ENCODE measurements around the gene PJVK. TPM values are rescaled to one million over a fixed set of nuclear protein-coding genes. Genes with fewer than 3 reads are reported as not detected.

Gene PJVK
- total RNA-seq, 2 donors from 2014 or later: 5.5 to 6.3 TPM

GRCh38 chr2:178478439-178479274, 27.5 kb downstream of the PJVK start, which contains the start of gene FKBP7:
Gene FKBP7 (minus strand): TSS chr2:178478600. CDS start chr2:178478499, 101 bp downstream.
- TF ChIP-seq, protein P1, sequence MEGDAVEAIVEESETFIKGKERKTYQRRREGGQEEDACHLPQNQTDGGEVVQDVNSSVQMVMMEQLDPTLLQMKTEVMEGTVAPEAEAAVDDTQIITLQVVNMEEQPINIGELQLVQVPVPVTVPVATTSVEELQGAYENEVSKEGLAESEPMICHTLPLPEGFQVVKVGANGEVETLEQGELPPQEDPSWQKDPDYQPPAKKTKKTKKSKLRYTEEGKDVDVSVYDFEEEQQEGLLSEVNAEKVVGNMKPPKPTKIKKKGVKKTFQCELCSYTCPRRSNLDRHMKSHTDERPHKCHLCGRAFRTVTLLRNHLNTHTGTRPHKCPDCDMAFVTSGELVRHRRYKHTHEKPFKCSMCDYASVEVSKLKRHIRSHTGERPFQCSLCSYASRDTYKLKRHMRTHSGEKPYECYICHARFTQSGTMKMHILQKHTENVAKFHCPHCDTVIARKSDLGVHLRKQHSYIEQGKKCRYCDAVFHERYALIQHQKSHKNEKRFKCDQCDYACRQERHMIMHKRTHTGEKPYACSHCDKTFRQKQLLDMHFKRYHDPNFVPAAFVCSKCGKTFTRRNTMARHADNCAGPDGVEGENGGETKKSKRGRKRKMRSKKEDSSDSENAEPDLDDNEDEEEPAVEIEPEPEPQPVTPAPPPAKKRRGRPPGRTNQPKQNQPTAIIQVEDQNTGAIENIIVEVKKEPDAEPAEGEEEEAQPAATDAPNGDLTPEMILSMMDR (conservative IDR thresholded peaks at IDR 0.05): peak; percentile 79
- Mint-ChIP-seq H3K4me3 (peak within 1 kb of the TSS; percentile 87), H3K27ac (peak within 1 kb of the TSS; percentile 97), H3K9me3 (no peaks in the 10 kb centered on the region), H3K4me1 (peaks cover 18% of the 10 kb centered on the region), H3K36me3 (ENCODE audit: low read depth) (no peaks in the 10 kb centered on the region), H3K27me3 (ENCODE audit: insufficient read depth) (peaks cover 3% of the 10 kb centered on the region)
- H3K4me3 ChIP-seq (ENCODE audit: low read length): peak within 1 kb of the TSS; percentile 91
- H3K4me1 ChIP-seq (ENCODE audit: control insufficient read depth, insufficient read depth, low read length): no peaks in the 10 kb centered on the region
- WGBS, 2 experiments (ENCODE audit: insufficient coverage in 1 of 2, insufficient read length in 1 of 2): 2% methylated on average over 31 to 56 of the region's 56 CpGs
- H3K36me3 ChIP-seq (ENCODE audit: control insufficient read depth, insufficient read depth, low read length): no peaks in the 10 kb centered on the region
- H3K27ac ChIP-seq (ENCODE audit: low read depth, low read length): peak within 1 kb of the TSS; percentile 90
- peak; percentile 93 for DNase-seq
- peak within 1 kb of the TSS; percentile 83 for H3K9ac ChIP-seq (ENCODE audit: extremely low read depth, low read length, poor library complexity, severe bottlenecking)
- H3K27me3 ChIP-seq (ENCODE audit: control insufficient read depth, insufficient read depth, low read length, poor library complexity, severe bottlenecking): no peaks in the 10 kb centered on the region
- no peaks in the 10 kb centered on the region for H3K9me3 ChIP-seq (ENCODE audit: control insufficient read depth, low read length)

DNA sequence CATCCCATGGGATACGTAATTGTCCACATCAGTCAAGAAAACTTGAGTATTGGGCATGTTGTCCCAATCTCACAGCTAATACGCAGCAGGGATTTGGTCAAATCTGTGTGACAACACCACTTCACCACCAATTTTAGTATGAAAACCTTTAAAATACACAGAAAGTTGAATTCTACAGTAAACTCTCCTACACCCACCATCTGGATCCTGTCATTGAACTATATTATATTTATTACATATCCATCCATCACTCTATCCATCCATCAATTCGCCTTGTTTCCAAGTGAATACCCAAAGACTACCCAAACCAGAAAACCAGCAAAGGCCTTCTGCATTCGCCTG, 28.1 kb downstream of the PJVK start:
- no peaks in the 10 kb centered on the region for H3K4me1 ChIP-seq (ENCODE audit: control insufficient read depth, insufficient read depth, low read length)
- H3K4me3 Mint-ChIP-seq: peak overlapping the region; percentile 87
- H3K4me1 Mint-ChIP-seq: peaks cover 18% of the 10 kb centered on the region
- peaks cover 3% of the 10 kb centered on the region for H3K27me3 Mint-ChIP-seq (ENCODE audit: insufficient read depth)
- H3K9me3 ChIP-seq (ENCODE audit: control insufficient read depth, low read length): no peaks in the 10 kb centered on the region
- H3K27me3 ChIP-seq (ENCODE audit: control insufficient read depth, insufficient read depth, low read length, poor library complexity, severe bottlenecking): no peaks in the 10 kb centered on the region
- TF ChIP-seq, protein P1 (conservative IDR thresholded peaks at IDR 0.05): peak; percentile 18
- H3K27ac Mint-ChIP-seq: peak overlapping the region; percentile 97
- H3K36me3 Mint-ChIP-seq (ENCODE audit: low read depth): no peaks in the 10 kb centered on the region
- H3K9me3 Mint-ChIP-seq: no peaks in the 10 kb centered on the region
- DNase-seq: no peak
- no peak overlapping the region for H3K27ac ChIP-seq (ENCODE audit: low read depth, low read length)
- H3K4me3 ChIP-seq (ENCODE audit: low read length): peak overlapping the region; percentile 91
- H3K36me3 ChIP-seq (ENCODE audit: control insufficient read depth, insufficient read depth, low read length): no peaks in the 10 kb centered on the region
- WGBS, 2 experiments (ENCODE audit: insufficient coverage in 1 of 2, insufficient read length in 1 of 2): 65 to 68% methylated on average over 3 to 4 of the region's 4 CpGs
- H3K9ac ChIP-seq (ENCODE audit: extremely low read depth, low read length, poor library complexity, severe bottlenecking): no peak overlapping the region

DNA sequence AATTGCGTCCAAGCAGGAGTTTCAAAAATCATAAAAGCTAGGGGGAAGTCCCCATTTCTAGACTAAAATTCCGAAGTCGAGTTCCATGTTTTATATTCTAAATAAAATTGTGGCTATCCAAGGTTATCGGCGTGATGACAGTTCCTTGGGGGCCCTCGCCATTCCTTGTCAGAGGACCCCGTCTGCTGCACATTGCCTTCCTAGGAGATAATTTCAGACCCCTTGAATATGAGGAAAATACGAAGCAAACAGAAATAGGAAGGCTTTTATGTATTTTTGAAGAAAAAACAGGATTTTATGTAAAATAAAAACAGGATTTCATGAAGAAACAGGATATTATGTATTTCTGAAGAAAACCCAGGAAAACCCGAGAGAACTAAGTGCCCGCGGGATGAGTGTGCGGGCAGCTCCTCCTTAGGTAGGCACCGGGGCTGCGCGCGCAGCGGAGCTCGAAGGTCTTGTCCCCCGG, 28.6 kb downstream of the PJVK start:
- WGBS, 2 experiments (ENCODE audit: insufficient coverage in 1 of 2, insufficient read length in 1 of 2): 25 to 33% methylated on average over 15 to 19 of the region's 19 CpGs
- Histone ChIP-seq H3K27me3 (ENCODE audit: control insufficient read depth, insufficient read depth, low read length, poor library complexity, severe bottlenecking) (no peaks in the 10 kb centered on the region), H3K9ac (ENCODE audit: extremely low read depth, low read length, poor library complexity, severe bottlenecking) (peak overlapping the region; percentile 23), H3K9me3 (ENCODE audit: control insufficient read depth, low read length) (no peaks in the 10 kb centered on the region), H3K36me3 (ENCODE audit: control insufficient read depth, insufficient read depth, low read length) (no peaks in the 10 kb centered on the region), H3K4me3 (ENCODE audit: low read length) (peak overlapping the region; percentile 84), H3K27ac (ENCODE audit: low read depth, low read length) (peak overlapping the region; percentile 71), H3K4me1 (ENCODE audit: control insufficient read depth, insufficient read depth, low read length) (no peaks in the 10 kb centered on the region)
- H3K27me3 Mint-ChIP-seq (ENCODE audit: insufficient read depth): peaks cover 3% of the 10 kb centered on the region
- no peak for DNase-seq
- peak overlapping the region; percentile 39 for H3K27ac Mint-ChIP-seq
- peaks cover 22% of the 10 kb centered on the region for H3K4me1 Mint-ChIP-seq
- H3K4me3 Mint-ChIP-seq: peak overlapping the region; percentile 87
- TF ChIP-seq, protein P1 (conservative IDR thresholded peaks at IDR 0.05): no peak
- no peaks in the 10 kb centered on the region for H3K9me3 Mint-ChIP-seq
- no peaks in the 10 kb centered on the region for H3K36me3 Mint-ChIP-seq (ENCODE audit: low read depth)

Measured in endodermal cell (in vitro differentiated cells).